Measurements from ENCODE around the gene PRR5.

DNA sequence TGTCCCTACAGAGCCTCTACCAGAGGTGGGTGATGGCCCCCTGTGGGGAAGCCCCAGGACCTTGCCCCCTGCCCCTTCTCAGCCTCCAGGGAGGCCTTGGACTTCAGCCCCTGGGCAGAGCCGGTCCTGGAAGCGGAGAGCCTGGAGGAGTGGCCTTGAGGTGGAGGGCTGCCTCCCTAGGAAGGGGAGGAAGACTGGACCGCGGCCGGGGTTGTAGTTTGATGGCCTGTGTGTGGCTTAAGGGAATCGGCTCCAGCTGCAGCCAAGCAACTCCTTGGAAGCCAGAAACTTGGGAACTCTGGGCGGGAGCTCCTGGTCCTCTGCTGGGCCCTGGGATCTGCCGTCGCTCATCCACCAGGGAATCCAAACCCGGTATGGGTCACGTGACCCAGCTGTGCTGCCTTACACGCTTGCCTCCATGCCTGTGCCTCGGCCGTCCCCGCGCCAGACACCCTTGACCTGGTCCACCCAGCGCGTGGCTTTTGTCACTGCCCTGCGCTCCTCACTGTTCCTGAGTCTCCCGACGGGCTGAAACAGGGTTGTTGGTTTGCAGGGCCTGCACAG is 26.8 kb downstream of the PRR5 start:
- TF ChIP-seq, protein P1, sequence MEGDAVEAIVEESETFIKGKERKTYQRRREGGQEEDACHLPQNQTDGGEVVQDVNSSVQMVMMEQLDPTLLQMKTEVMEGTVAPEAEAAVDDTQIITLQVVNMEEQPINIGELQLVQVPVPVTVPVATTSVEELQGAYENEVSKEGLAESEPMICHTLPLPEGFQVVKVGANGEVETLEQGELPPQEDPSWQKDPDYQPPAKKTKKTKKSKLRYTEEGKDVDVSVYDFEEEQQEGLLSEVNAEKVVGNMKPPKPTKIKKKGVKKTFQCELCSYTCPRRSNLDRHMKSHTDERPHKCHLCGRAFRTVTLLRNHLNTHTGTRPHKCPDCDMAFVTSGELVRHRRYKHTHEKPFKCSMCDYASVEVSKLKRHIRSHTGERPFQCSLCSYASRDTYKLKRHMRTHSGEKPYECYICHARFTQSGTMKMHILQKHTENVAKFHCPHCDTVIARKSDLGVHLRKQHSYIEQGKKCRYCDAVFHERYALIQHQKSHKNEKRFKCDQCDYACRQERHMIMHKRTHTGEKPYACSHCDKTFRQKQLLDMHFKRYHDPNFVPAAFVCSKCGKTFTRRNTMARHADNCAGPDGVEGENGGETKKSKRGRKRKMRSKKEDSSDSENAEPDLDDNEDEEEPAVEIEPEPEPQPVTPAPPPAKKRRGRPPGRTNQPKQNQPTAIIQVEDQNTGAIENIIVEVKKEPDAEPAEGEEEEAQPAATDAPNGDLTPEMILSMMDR (IDR thresholded peaks at IDR 0.05), result no peak
- no peak for TF ChIP-seq POLR2A (IDR thresholded peaks at IDR 0.05)

All from body of pancreas (tissue), 4 donors.